ENCODE results near the gene ATP11A. TPM values are rescaled to one million over a fixed set of nuclear protein-coding genes. Genes with fewer than 3 reads are reported as not detected.

The ATP11A gene
- total RNA-seq, 1 donor from 2014 or later, result 70.9 TPM

- no peaks in the 10 kb centered on the region for H3K27me3 Mint-ChIP-seq
- H3K4me1 Mint-ChIP-seq (ENCODE audit: unreplicated experiment), result peaks cover 31% of the 10 kb centered on the region
- no peak for DNase-seq (ENCODE audit: extremely low spot score, unreplicated experiment)
- no peaks in the 10 kb centered on the region for H3K9me3 Mint-ChIP-seq
- H3K4me3 Mint-ChIP-seq, result no peak overlapping the region
- no peak for TF ChIP-seq CTCF (conservative IDR thresholded peaks at IDR 0.05)
- H3K27ac Mint-ChIP-seq, result no peak overlapping the region
- H3K36me3 Mint-ChIP-seq, result no peaks in the 10 kb centered on the region
Observed at GRCh38 chr13:112746044-112746443, 56.2 kb downstream of the ATP11A start.

GRCh38 chr13:112747256-112747655 is 57.4 kb downstream of the ATP11A start:
- DNase-seq (ENCODE audit: extremely low spot score, unreplicated experiment), result no peak
- Mint-ChIP-seq H3K4me1 (ENCODE audit: unreplicated experiment) (peaks cover 36% of the 10 kb centered on the region), H3K9me3 (no peaks in the 10 kb centered on the region), H3K27me3 (no peaks in the 10 kb centered on the region), H3K4me3 (no peak overlapping the region), H3K27ac (no peak overlapping the region), H3K36me3 (peaks cover 4% of the 10 kb centered on the region)
- TF ChIP-seq CTCF (conservative IDR thresholded peaks at IDR 0.05), result no peak

GRCh38 chr13:112748947-112749735 is 59.3 kb downstream of the ATP11A start:
- DNase-seq (ENCODE audit: extremely low spot score, unreplicated experiment), result no peak
- Mint-ChIP-seq H3K27ac (no peak overlapping the region), H3K4me3 (no peak overlapping the region), H3K9me3 (no peaks in the 10 kb centered on the region), H3K36me3 (peaks cover 4% of the 10 kb centered on the region), H3K4me1 (ENCODE audit: unreplicated experiment) (peaks cover 29% of the 10 kb centered on the region), H3K27me3 (no peaks in the 10 kb centered on the region)
- no peak for TF ChIP-seq CTCF (conservative IDR thresholded peaks at IDR 0.05)

GRCh38 chr13:112750570-112750969 is 60.7 kb downstream of the ATP11A start:
- Mint-ChIP-seq H3K27ac (no peak overlapping the region), H3K9me3 (no peaks in the 10 kb centered on the region), H3K4me1 (ENCODE audit: unreplicated experiment) (peaks cover 22% of the 10 kb centered on the region), H3K27me3 (no peaks in the 10 kb centered on the region), H3K36me3 (peaks cover 4% of the 10 kb centered on the region), H3K4me3 (no peak overlapping the region)
- no peak for DNase-seq (ENCODE audit: extremely low spot score, unreplicated experiment)
- TF ChIP-seq CTCF (conservative IDR thresholded peaks at IDR 0.05), result no peak

GRCh38 chr13:112751617-112752016 is 61.8 kb downstream of the ATP11A start:
- Mint-ChIP-seq H3K4me1 (ENCODE audit: unreplicated experiment) (peaks cover 22% of the 10 kb centered on the region), H3K36me3 (peaks cover 4% of the 10 kb centered on the region), H3K27me3 (no peaks in the 10 kb centered on the region), H3K9me3 (no peaks in the 10 kb centered on the region), H3K4me3 (no peak overlapping the region), H3K27ac (no peak overlapping the region)
- no peak for DNase-seq (ENCODE audit: extremely low spot score, unreplicated experiment)
- no peak for TF ChIP-seq CTCF (conservative IDR thresholded peaks at IDR 0.05)
